ENCODE data around the gene SDF4. TPM values are rescaled to one million over a fixed set of nuclear protein-coding genes. Genes with fewer than 3 reads are reported as not detected.

SDF4 gene
- total and polyA plus RNA-seq, 2 experiments from 2014 or later, result 45.0 to 62.6 TPM

- H3K4me1 Mint-ChIP-seq, result no peaks in the 10 kb centered on the region
- Histone ChIP-seq H3K4me1 (ENCODE audit: insufficient read depth) (no peaks in the 10 kb centered on the region), H2AFZ (no peak overlapping the region), H3K27me3 (ENCODE audit: insufficient read depth) (no peaks in the 10 kb centered on the region), H3K36me3 (ENCODE audit: insufficient read depth) (peaks cover 4% of the 10 kb centered on the region; the same call in 1 of the 2 replicates), H3F3A (replicated peaks; ENCODE audit: low read depth) (no peaks in the 10 kb centered on the region), H3K27ac (ENCODE audit: low read depth) (no peak overlapping the region), H3K79me2 (replicated peaks; ENCODE audit: insufficient read depth) (no peaks in the 10 kb centered on the region), H4K20me1 (replicated peaks; ENCODE audit: insufficient read depth) (no peaks in the 10 kb centered on the region; the same call in 1 of the 2 replicates), H3K9me2 (ENCODE audit: insufficient read depth) (no peaks in the 10 kb centered on the region), H3K4me2 (no peak overlapping the region), H3K4me3 (no peak overlapping the region)
- DNase-seq (ENCODE audit: low spot score) (no peak), ATAC-seq (no peak)
- H3K36me3 Mint-ChIP-seq (ENCODE audit: low read depth), result peaks cover 8% of the 10 kb centered on the region; the same call in 2 of the 3 replicates
- no peak overlapping the region for H3K4me3 Mint-ChIP-seq
- H3K9me3 Mint-ChIP-seq, result no peaks in the 10 kb centered on the region; the same call in 2 of the 3 replicates
- no peak overlapping the region for H3K27ac Mint-ChIP-seq
- TF ChIP-seq ZNF114 (CRISPR knock-in tag; IDR thresholded peaks at IDR 0.05) (no peak), CREB1 (CRISPR knock-in tag; IDR thresholded peaks at IDR 0.05; ENCODE audit: low read depth) (no peak), POLR2AphosphoS5 (IDR thresholded peaks at IDR 0.05; ENCODE audit: low read depth) (no peak)
- peaks cover 10% of the 10 kb centered on the region for H3K27me3 Mint-ChIP-seq (ENCODE audit: insufficient read depth, low read depth, poor library complexity)
These were observed 18.9 kb downstream of the SDF4 start for GRCh38 chr1:1212780-1213344.

- no peak overlapping the region for H3K27ac Mint-ChIP-seq
- peaks cover 5% of the 10 kb centered on the region; the same call in 2 of the 3 replicates for H3K36me3 Mint-ChIP-seq (ENCODE audit: low read depth)
- no peaks in the 10 kb centered on the region for H3F3A ChIP-seq (replicated peaks; ENCODE audit: low read depth)
- peaks cover 11% of the 10 kb centered on the region for H3K27me3 Mint-ChIP-seq (ENCODE audit: insufficient read depth, low read depth, poor library complexity)
- H3K4me2 ChIP-seq, result no peak overlapping the region
- peaks cover 1% of the 10 kb centered on the region; the same call in 1 of the 2 replicates for H3K36me3 ChIP-seq (ENCODE audit: insufficient read depth)
- H3K4me1 ChIP-seq (ENCODE audit: insufficient read depth), result no peaks in the 10 kb centered on the region
- H3K27me3 ChIP-seq (ENCODE audit: insufficient read depth), result no peaks in the 10 kb centered on the region
- no peak overlapping the region for H3K27ac ChIP-seq (ENCODE audit: low read depth)
- no peak overlapping the region for H2AFZ ChIP-seq
- DNase-seq (ENCODE audit: low spot score), result no peak
- H4K20me1 ChIP-seq (replicated peaks; ENCODE audit: insufficient read depth), result no peaks in the 10 kb centered on the region; the same call in 1 of the 2 replicates
- no peaks in the 10 kb centered on the region for H3K79me2 ChIP-seq (replicated peaks; ENCODE audit: insufficient read depth)
- H3K9me3 Mint-ChIP-seq, result no peaks in the 10 kb centered on the region; the same call in 2 of the 3 replicates
- H3K4me1 Mint-ChIP-seq, result no peaks in the 10 kb centered on the region
- no peak for ATAC-seq
- no peak overlapping the region for H3K4me3 Mint-ChIP-seq
- H3K4me3 ChIP-seq, result no peak overlapping the region
- H3K9me2 ChIP-seq (ENCODE audit: insufficient read depth), result no peaks in the 10 kb centered on the region
- no peak for TF ChIP-seq POLR2AphosphoS5 (IDR thresholded peaks at IDR 0.05; ENCODE audit: low read depth)
- no peak for TF ChIP-seq EZH2phosphoT487 (IDR thresholded peaks at IDR 0.05; ENCODE audit: unreplicated experiment)
- no peak for TF ChIP-seq REST (IDR thresholded peaks at IDR 0.05; ENCODE audit: unreplicated experiment)
- TF ChIP-seq CTCF (conservative IDR thresholded peaks at IDR 0.05; ENCODE audit: low read depth in 2 of 2), result no peak
- TF ChIP-seq NANOG (IDR thresholded peaks at IDR 0.05; ENCODE audit: borderline replicate concordance), result no peak
- no peak for TF ChIP-seq STAT1 (IDR thresholded peaks at IDR 0.05; ENCODE audit: unreplicated experiment)
These were observed 20.0 kb downstream of the SDF4 start for GRCh38 chr1:1211541-1212441.
